Measurements from ENCODE around the gene LRRC37A3. TPM values are rescaled to one million over a fixed set of nuclear protein-coding genes. Genes with fewer than 3 reads are reported as not detected.

Gene LRRC37A3
- total RNA-seq, 3 donors from 2014 or later = 8.2 to 17.3 (median 14.7) TPM

- intact Hi-C loops (cut with DNase I; ENCODE audit: low total_unique reads) = no loop called here
- Histone ChIP-seq H3K4me1 (no peaks in the 10 kb centered on the region), H3K4me3 (no peak overlapping the region), H3K27ac (no peak overlapping the region), H3K27me3 (no peaks in the 10 kb centered on the region), H3K36me3 (no peaks in the 10 kb centered on the region), H3K9me3 (no peaks in the 10 kb centered on the region)
- no peak for DNase-seq (ENCODE audit: low spot score in 2 of 2)
- no peak for TF ChIP-seq POLR2A (IDR thresholded peaks at IDR 0.05)
- no peak for TF ChIP-seq POLR2AphosphoS5 (IDR thresholded peaks at IDR 0.05)
- TF ChIP-seq CTCF (IDR thresholded peaks at IDR 0.05) = no peak
Observed at GRCh38 chr17:64951877-64952276, 32.6 kb upstream of the LRRC37A3 start.

DNA sequence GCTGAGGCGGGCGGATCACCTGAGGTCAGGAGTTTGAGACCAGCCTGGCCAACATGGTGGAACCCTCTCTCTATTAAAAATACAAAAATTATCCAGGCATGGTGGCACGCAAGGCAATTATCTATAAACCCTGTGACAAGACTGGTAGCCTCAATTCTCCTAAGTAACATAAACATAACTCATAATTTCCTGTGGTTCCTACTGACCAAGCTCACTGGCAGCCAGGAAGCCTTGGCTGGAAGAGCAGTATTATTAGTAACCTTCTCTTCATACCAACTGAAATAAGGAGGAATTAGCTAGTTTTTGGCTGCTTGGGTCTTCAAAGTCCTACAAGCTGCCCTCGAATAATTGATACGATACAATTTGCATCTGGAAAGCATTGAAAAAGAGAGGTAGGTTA lies 31.6 kb upstream of the LRRC37A3 start:
- Histone ChIP-seq H3K36me3 (no peaks in the 10 kb centered on the region), H3K27me3 (no peaks in the 10 kb centered on the region), H3K4me1 (no peaks in the 10 kb centered on the region), H3K27ac (no peak overlapping the region), H3K4me3 (no peak overlapping the region), H3K9me3 (no peaks in the 10 kb centered on the region)
- TF ChIP-seq POLR2AphosphoS5 (IDR thresholded peaks at IDR 0.05) = no peak
- TF ChIP-seq POLR2A (IDR thresholded peaks at IDR 0.05) = no peak
- TF ChIP-seq CTCF (IDR thresholded peaks at IDR 0.05) = no peak
- DNase-seq (ENCODE audit: low spot score in 2 of 2) = no peak
- intact Hi-C loops (cut with DNase I; ENCODE audit: low total_unique reads) = no loop called here

DNA sequence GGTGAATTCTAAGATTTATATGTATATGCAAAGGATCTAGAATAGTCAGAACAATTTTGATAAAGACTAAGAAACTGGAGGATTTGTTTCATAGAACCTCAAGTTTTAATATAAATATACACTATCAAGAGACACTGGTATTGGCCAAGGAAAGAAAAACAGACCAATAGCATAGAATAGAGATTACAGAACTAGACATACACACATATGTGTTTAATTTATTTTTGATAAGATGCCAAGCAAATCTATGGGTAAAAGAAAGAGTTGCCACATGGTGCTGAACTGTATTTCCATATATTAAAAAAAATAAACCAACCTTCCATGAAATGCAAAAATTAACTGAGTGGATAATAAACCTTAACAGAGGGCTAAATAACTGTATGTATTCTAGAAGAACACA lies 27.9 kb upstream of the LRRC37A3 start:
- no peak for DNase-seq (ENCODE audit: low spot score in 2 of 2)
- H3K4me3 ChIP-seq = no peak overlapping the region
- H3K9me3 ChIP-seq = no peaks in the 10 kb centered on the region
- TF ChIP-seq CTCF (IDR thresholded peaks at IDR 0.05) (no peak), POLR2AphosphoS5 (IDR thresholded peaks at IDR 0.05) (no peak), POLR2A (IDR thresholded peaks at IDR 0.05) (no peak)
- no peaks in the 10 kb centered on the region for H3K27me3 ChIP-seq
- no peak overlapping the region for H3K27ac ChIP-seq
- intact Hi-C loops (cut with DNase I; ENCODE audit: low total_unique reads) = no loop called here
- no peaks in the 10 kb centered on the region for H3K36me3 ChIP-seq
- no peaks in the 10 kb centered on the region for H3K4me1 ChIP-seq

DNA sequence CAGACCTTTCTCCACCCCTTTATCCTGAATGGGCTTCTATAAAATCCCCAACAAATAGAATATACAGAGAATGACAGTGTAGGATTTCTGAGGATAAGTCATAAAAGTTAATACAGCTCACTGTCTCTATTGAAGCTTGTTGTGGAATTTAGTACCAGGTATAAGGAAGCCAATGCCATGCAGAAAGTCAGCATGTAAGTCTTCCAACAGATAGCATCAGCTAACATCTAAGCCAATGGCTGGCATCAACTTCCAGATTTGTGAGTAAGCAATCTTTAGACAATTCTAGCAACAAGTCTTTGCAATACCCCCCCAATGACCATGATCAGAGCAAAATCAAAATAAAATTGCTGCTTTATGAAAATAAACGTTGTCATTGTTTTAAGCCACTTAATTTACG lies 22.5 kb upstream of the LRRC37A3 start:
- DNase-seq (ENCODE audit: low spot score in 2 of 2) = no peak
- H3K4me1 ChIP-seq = no peaks in the 10 kb centered on the region
- H3K27me3 ChIP-seq = no peaks in the 10 kb centered on the region
- no peak overlapping the region for H3K27ac ChIP-seq
- H3K36me3 ChIP-seq = no peaks in the 10 kb centered on the region
- H3K4me3 ChIP-seq = no peak overlapping the region
- no peak for TF ChIP-seq POLR2AphosphoS5 (IDR thresholded peaks at IDR 0.05)
- no peak for TF ChIP-seq POLR2A (IDR thresholded peaks at IDR 0.05)
- no peak for TF ChIP-seq CTCF (IDR thresholded peaks at IDR 0.05)
- H3K9me3 ChIP-seq = no peaks in the 10 kb centered on the region
- intact Hi-C loops (cut with DNase I; ENCODE audit: low total_unique reads) = no loop called here

- H3K9me3 ChIP-seq = no peaks in the 10 kb centered on the region
- intact Hi-C loops (cut with DNase I; ENCODE audit: low total_unique reads) = no loop called here
- H3K4me1 ChIP-seq = no peaks in the 10 kb centered on the region
- H3K4me3 ChIP-seq = no peak overlapping the region
- DNase-seq (ENCODE audit: low spot score in 2 of 2) = no peak
- TF ChIP-seq POLR2AphosphoS5 (IDR thresholded peaks at IDR 0.05) = no peak
- no peak for TF ChIP-seq CTCF (IDR thresholded peaks at IDR 0.05)
- H3K27ac ChIP-seq = no peak overlapping the region
- no peaks in the 10 kb centered on the region for H3K36me3 ChIP-seq
- no peaks in the 10 kb centered on the region for H3K27me3 ChIP-seq
Observed at GRCh38 chr17:64941045-64941444, 21.8 kb upstream of the LRRC37A3 start.
